Colonic mucosa (tissue), 4 donors: ENCODE results near the gene MCL1. TPM values are rescaled to one million over a fixed set of nuclear protein-coding genes. Genes with fewer than 3 reads are reported as not detected.

Experiments used
- DNase-seq: peaks from one replicate; pipeline ENCODE4 v3.0.0-alpha.2; 2020
- H3K27ac ChIP-seq: fragments of 200-600 bp; one replicate; pipeline ENCODE4 v1.8.0; 2021
- H3K27me3 ChIP-seq: fragments of 200-600 bp; one replicate; pipeline ENCODE4 v1.8.0; 2021
- H3K36me3 ChIP-seq: fragments of 200-600 bp; one replicate; pipeline ENCODE4 v1.8.0; 2021
- H3K4me1 ChIP-seq: fragments of 200-600 bp; one replicate; pipeline ENCODE4 v1.8.0; 2021; ENCODE audit warnings: mild to moderate bottlenecking
- H3K4me3 ChIP-seq: fragments of 200-600 bp; one replicate; pipeline ENCODE4 v1.8.0; 2021
- H3K9ac ChIP-seq, 2 donors: one replicate each; pipeline ENCODE4 v1.7.0; 2013; ENCODE audit warnings: control low read depth in 2 of 2, low read depth in 2 of 2, low read length in 2 of 2
- H3K9me3 ChIP-seq: fragments of 200-600 bp; one replicate; pipeline ENCODE4 v1.8.0; 2021
- intact Hi-C: fragments of 100-400 bp; cut with DNase I; formaldehyde crosslinking; loops from one replicate; pipeline ENCODE4 v1.14.1; 2022
- total RNA-seq, 2 donors: library from RNA; stranded (reverse); fragmentation: NEBNext Ultra II Directional in 1 of 2; extraction: Animal tissue kit (Norgen Biotek cat#: 25700) in 1 of 2; gene quantifications; one replicate each; pipeline ENCODE4 v1.2.1, GENCODE V29; 2021
- TF ChIP-seq, protein P1 (sequence below): fragments of 200-600 bp; IDR thresholded peaks from one replicate; pipeline ENCODE4 v1.8.0; 2022; ENCODE audit warnings: antibody characterized with exemption, mild to moderate bottlenecking
- donor health status: healthy.
- donor health status: DM: no; HTN: no; CAD: no.
- donor health status: DM: no; HTN: no; CAD: no.

Gene MCL1
- total RNA-seq, 2 donors from 2014 or later: 151 to 285 TPM

DNA sequence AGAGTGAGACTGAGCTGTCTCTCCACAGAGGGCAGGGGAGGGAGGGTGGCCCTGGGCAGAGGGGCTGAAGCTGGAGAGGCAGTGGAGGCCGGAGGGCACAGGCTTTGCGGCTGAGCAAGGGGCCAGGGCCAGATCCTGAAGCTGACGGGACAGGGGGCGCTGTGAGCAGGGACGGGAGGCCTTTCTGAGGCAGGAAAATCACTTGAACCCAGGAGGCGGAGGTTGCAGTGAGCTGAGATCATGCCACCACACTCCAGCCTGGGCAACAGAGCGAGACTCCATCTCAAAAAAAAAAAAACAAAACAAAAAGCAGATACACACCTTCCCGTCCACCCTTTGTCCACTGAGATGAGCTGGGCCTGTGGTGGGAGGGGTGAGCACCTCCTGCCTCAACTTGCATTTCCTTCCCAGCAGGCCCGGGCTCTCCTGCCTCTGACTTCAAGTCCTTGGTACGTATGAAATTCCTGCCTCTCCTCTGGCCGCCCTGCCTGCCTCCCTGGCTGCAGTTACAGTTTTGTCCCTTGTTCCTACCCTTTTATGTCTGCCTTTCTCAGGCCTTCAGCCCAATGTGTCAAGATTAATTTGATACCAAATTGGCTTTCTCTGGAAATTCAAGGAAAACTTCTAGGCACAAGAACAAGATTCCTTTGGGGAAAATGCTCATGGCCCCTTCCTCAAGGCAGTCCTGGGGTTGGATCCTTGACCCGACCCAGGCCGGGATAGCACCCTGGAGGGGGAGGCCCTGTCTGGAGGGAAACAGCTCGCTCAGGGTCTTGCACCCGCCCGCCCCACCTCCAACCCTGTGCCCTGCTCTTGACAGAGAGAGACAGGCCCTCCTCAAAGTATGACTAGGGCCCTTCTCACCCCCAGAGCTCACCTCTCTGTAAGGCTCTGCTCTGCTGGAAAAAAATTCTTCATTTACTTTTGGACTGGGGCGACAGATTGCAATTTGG is 41.4 kb downstream of the MCL1 start:
- Histone ChIP-seq H3K4me3 (no peak overlapping the region), H3K27me3 (no peaks in the 10 kb centered on the region), H3K4me1 (peaks cover 2% of the 10 kb centered on the region), H3K9me3 (no peaks in the 10 kb centered on the region), H3K36me3 (no peaks in the 10 kb centered on the region), H3K27ac (no peak overlapping the region), H3K9ac (no peak overlapping the region)
- TF ChIP-seq, protein P1, sequence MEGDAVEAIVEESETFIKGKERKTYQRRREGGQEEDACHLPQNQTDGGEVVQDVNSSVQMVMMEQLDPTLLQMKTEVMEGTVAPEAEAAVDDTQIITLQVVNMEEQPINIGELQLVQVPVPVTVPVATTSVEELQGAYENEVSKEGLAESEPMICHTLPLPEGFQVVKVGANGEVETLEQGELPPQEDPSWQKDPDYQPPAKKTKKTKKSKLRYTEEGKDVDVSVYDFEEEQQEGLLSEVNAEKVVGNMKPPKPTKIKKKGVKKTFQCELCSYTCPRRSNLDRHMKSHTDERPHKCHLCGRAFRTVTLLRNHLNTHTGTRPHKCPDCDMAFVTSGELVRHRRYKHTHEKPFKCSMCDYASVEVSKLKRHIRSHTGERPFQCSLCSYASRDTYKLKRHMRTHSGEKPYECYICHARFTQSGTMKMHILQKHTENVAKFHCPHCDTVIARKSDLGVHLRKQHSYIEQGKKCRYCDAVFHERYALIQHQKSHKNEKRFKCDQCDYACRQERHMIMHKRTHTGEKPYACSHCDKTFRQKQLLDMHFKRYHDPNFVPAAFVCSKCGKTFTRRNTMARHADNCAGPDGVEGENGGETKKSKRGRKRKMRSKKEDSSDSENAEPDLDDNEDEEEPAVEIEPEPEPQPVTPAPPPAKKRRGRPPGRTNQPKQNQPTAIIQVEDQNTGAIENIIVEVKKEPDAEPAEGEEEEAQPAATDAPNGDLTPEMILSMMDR: no peak
- DNase-seq: no peak
- intact Hi-C loops: no loop called here

DNA sequence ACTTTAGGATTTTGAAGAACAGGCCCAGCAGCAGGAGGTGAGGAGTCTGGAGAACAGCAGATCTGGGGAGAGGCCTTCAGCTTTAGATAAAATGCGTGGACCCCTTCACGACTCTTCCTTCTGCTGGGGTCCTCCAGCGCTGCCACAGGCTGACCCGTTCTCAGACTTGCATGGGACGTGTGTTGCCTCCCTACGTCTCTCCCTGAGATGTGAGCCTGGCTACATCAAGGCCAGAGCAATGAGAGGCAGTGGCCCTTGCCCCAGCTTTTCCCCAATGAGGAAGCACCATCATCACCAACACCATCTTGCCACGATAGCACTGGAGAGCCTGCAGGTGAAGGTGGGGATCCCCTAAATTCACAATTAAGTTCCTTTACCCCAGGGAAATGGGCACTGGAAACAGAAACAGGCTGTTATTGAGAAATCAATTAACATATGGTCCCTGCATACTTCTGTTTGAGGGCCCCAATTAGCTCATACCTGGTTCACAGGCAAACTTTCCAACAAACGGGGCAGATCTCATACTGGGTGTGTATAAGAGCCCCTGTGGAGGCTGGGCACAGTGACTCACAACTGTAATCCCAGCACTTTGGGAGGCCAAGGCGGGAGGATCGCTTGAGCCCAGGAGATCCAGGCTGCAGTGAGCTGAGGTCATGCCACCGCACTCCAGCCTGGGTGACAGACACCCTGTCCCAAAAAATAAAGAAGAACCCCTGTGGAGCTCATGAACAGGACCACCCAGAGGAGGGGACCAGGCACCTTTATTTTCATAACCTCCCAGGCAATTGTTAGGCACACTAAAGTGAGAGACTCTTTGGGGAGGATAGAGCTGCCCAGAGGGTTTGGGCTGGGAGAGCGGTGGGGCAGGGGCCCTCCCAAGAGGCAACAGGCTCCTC is 42.3 kb downstream of the MCL1 start:
- Histone ChIP-seq H3K4me1 (peaks cover 6% of the 10 kb centered on the region), H3K27me3 (no peaks in the 10 kb centered on the region), H3K9ac (no peak overlapping the region), H3K9me3 (no peaks in the 10 kb centered on the region), H3K27ac (no peak overlapping the region), H3K36me3 (no peaks in the 10 kb centered on the region), H3K4me3 (no peak overlapping the region)
- TF ChIP-seq, protein P1: no peak
- intact Hi-C loops: no loop called here
- DNase-seq: no peak

DNA sequence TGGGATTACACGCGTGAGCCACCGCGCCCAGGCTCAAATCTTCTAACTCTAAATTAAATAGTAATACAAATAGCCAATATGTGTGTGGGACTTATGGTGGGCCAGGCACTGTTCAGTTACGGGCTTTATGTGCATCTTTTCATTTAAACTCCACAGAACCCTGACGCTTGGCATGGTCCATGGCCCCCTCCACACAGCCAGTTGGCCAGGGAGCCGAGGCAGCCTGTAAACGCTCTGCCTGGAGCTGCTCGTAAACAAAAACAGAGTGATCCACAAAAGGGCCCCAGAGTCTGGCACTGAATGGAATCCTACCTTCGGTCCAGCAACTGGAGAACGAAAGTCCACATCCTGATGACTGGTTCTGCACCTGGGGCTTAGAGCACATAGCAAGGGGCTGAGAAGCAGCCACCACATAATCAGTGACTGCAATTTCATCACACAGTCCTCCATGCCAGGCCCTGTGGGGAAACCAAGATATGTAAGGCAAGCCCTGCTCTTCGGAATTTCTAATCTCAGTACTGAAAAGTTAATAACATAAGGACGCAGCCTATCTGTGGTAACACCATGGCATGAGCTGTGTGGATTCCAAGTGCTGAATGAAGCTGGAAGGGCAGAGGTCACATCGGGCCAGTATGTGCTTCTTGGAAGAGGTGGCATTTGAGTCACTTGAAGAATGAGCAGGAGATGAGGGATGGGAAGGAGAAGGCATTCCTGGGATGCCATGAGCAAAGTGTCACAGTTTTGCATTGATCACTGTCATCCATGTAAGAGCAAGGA is 43.7 kb downstream of the MCL1 start:
- TF ChIP-seq, protein P1: no peak
- Histone ChIP-seq H3K4me1 (peaks cover 6% of the 10 kb centered on the region), H3K27ac (no peak overlapping the region), H3K36me3 (no peaks in the 10 kb centered on the region), H3K4me3 (no peak overlapping the region), H3K27me3 (no peaks in the 10 kb centered on the region), H3K9me3 (no peaks in the 10 kb centered on the region), H3K9ac (no peak overlapping the region)
- intact Hi-C loops: no loop called here
- no peak for DNase-seq

DNA sequence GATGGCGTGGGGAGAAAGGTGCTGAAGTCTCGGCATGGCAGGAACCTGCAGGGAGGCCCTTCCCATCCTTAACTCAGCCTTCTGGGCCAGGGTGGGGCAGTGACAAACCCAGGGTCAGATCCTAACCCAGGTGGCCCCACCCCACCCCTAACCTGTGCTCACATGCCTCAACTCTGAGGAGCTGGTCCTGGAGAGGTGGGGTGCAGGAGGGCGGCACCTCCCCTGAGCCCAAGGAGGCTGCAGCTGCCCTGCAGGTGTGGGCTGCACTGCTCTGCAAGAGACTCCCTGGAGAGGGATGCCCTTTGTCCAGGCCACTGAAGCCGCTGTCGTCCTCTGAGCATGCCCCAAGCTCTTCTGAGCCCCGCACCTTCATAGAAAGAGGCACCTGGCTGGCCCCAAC is 45.4 kb downstream of the MCL1 start:
- H3K9ac ChIP-seq: peak overlapping the region in 1 of 2 donors; percentile 30
- H3K9me3 ChIP-seq: no peaks in the 10 kb centered on the region
- peaks cover 6% of the 10 kb centered on the region for H3K4me1 ChIP-seq
- TF ChIP-seq, protein P1: no peak
- DNase-seq: no peak
- no peaks in the 10 kb centered on the region for H3K27me3 ChIP-seq
- no peak overlapping the region for H3K4me3 ChIP-seq
- no peak overlapping the region for H3K27ac ChIP-seq
- intact Hi-C loops: loop anchor here (5.0 kb wide), 1 partner anchor 67 kb away; no protein-coding TSS in a partner anchor
- no peaks in the 10 kb centered on the region for H3K36me3 ChIP-seq

DNA sequence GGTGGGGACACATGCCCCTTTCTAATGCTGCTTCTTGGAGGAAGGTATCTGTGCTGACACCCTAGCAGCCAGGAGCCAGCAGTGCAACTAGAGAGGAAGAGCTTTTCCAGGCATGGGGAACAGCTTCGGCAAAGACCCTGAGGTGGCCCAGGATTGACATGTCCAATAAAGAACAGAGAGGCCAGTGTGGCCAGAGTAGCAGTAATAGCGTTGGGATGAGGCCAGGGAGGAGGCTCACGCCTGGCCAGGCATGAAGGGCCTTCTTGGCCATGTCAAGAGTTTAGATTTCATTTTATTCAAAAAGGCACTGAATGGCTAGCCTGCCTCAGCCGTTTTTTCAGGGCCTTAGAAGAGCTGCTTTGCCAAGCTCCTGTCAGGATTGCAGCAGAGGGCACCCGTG is 46.5 kb downstream of the MCL1 start:
- peak overlapping the region; percentile 83 for H3K27ac ChIP-seq
- H3K9me3 ChIP-seq: no peaks in the 10 kb centered on the region
- intact Hi-C loops: loop anchor here (5.0 kb wide), 1 partner anchor 66 kb away; no protein-coding TSS in a partner anchor
- H3K27me3 ChIP-seq: no peaks in the 10 kb centered on the region
- no peaks in the 10 kb centered on the region for H3K36me3 ChIP-seq
- no peak for DNase-seq
- TF ChIP-seq, protein P1: no peak
- H3K4me1 ChIP-seq: peaks cover 6% of the 10 kb centered on the region
- peak overlapping the region in 1 of 2 donors; percentile 63 for H3K9ac ChIP-seq
- no peak overlapping the region for H3K4me3 ChIP-seq
